A549 (cell line): ENCODE data around the gene WFDC13. TPM values are rescaled to one million over a fixed set of nuclear protein-coding genes. Genes with fewer than 3 reads are reported as not detected.
"Not testable (repeated sequence)": the region's sequence is repeated elsewhere in the genome, so short reads cannot be mapped to it uniquely, and the experiment has no call there.

Experiments
- ATAC-seq, 2 experiments: fragments of 200-7000 bp in 1 of 2; fragments of >200 bp in 1 of 2; cut with Nextera tagmentation in 1 of 2; cut with Tn5 transposase in 1 of 2; 3 replicates each; pipeline versions ENCODE4 v1.8.0 to v1.9.1; 2018 to 2020; ENCODE audit warnings: mild to moderate bottlenecking in 1 of 2, moderate library complexity in 1 of 2
- CTCF ChIA-PET: fragments of 300-600 bp; sonication (Branson Sonifier 250); formaldehyde crosslinking; extraction: SDS; loops from one replicate; lab custom pipeline; 2021; ENCODE audit warnings: antibody characterized with exemption, inconsistent platforms; lab: Yijun Ruan, JAX
- POLR2A ChIA-PET: fragments of 350-600 bp; formaldehyde crosslinking; extraction: SDS; loops from one replicate; lab custom pipeline; 2021; ENCODE audit warnings: antibody characterized with exemption, inconsistent platforms; lab: Yijun Ruan, JAX
- DNase-seq, 2 experiments: peaks; one replicate each; pipeline versions ENCODE4 v3.0.0 to v3.0.0-alpha.2; 2011 to 2016; ENCODE audit warnings: low read depth in 1 of 2, low spot score in 1 of 2
- FAIRE-seq: peaks from 2 replicates; lab custom pipeline; 2011; peaks lifted over from hg19 to GRCh38; lab: Jason Lieb, UNC
- H3K27ac ChIP-seq, 2 experiments: fragments of >200 bp; sonication (Bioruptor Twin); formaldehyde crosslinking; 3 replicates each; pipeline ENCODE4 v1.5.1; 2016 to 2017
- H3K4me1 ChIP-seq: fragments of >200 bp; sonication (Bioruptor Twin); formaldehyde crosslinking; 3 replicates; pipeline ENCODE4 v1.6.1; 2016
- H3K4me2 ChIP-seq: fragments of >200 bp; sonication (Bioruptor Twin); formaldehyde crosslinking; 3 replicates; pipeline ENCODE4 v1.6.1; 2016
- H3K4me3 ChIP-seq: fragments of >200 bp; sonication (Bioruptor Twin); formaldehyde crosslinking; 3 replicates; pipeline ENCODE4 v1.5.1; 2016
- H3K9me3 ChIP-seq: fragments of >200 bp; sonication (Bioruptor Twin); formaldehyde crosslinking; 3 replicates; pipeline ENCODE4 v1.6.1; 2016
- BHLHE40 ChIP-seq: IDR thresholded peaks from 2 replicates; pipeline ENCODE4 v1.6.1; 2012; ENCODE audit warnings: low read depth, low read length, inconsistent platforms
- FOSB ChIP-seq: fragments of 250-450 bp; sonication (Bioruptor Pico); IDR thresholded peaks from 2 replicates; pipeline ENCODE4 v1.5.0; 2020; ENCODE audit warnings: mild to moderate bottlenecking, moderate library complexity
- FOSL2 ChIP-seq, 2 experiments: fragments of 450-650 bp in 1 of 2; fragments of >200 bp in 1 of 2; sonication (Bioruptor Twin) in 1 of 2; formaldehyde crosslinking; IDR thresholded peaks; 2 replicates each; pipeline versions ENCODE4 v1.5.0 to v1.6.1; 2016 to 2020; ENCODE audit warnings: mild to moderate bottlenecking in 1 of 2, moderate library complexity in 1 of 2
- FOXS1 ChIP-seq: fragments of 250-450 bp; sonication (Bioruptor Pico); IDR thresholded peaks from 2 replicates; pipeline ENCODE4 v1.5.0; 2020; ENCODE audit warnings: mild to moderate bottlenecking, moderate library complexity
- GATA3 ChIP-seq: IDR thresholded peaks from 2 replicates; pipeline ENCODE4 v1.6.1; 2012; ENCODE audit warnings: borderline replicate concordance
- HDAC2 ChIP-seq: fragments of 200-600 bp; sonication (generic); IDR thresholded peaks from 2 replicates; pipeline ENCODE4 v1.6.1; 2016
- HEYL ChIP-seq: fragments of 250-450 bp; sonication (Bioruptor Pico); IDR thresholded peaks from 2 replicates; pipeline ENCODE4 v1.8.0; 2021; ENCODE audit warnings: mild to moderate bottlenecking, moderate library complexity
- HOXA7 ChIP-seq: fragments of 250-450 bp; sonication (Bioruptor Pico); IDR thresholded peaks from 2 replicates; pipeline ENCODE4 v1.5.0; 2020; ENCODE audit warnings: mild to moderate bottlenecking, moderate library complexity
- JUN ChIP-seq, 2 experiments: fragments of >200 bp; sonication (Bioruptor Twin); formaldehyde crosslinking; IDR thresholded peaks; 2 replicates in 1 of 2; 3 replicates in 1 of 2; pipeline ENCODE4 v1.6.1; 2016 to 2017
- KDM1A ChIP-seq: fragments of 200-600 bp; sonication (generic); IDR thresholded peaks from 2 replicates; pipeline ENCODE4 v1.6.1; 2016; ENCODE audit warnings: low read depth, mild to moderate bottlenecking
- MAFK ChIP-seq: fragments of 450-650 bp; IDR thresholded peaks from 2 replicates; pipeline ENCODE4 v1.6.1; 2014; ENCODE audit not compliant: partially characterized antibody
- RAD21 ChIP-seq, 2 experiments: fragments of >200 bp in 1 of 2; sonication (Bioruptor Twin) in 1 of 2; formaldehyde crosslinking in 1 of 2; IDR thresholded peaks in 1 of 2; conservative IDR thresholded peaks in 1 of 2; 2 replicates in 1 of 2; 3 replicates in 1 of 2; pipeline ENCODE4 v1.6.1; 2012 to 2018; ENCODE audit warnings: inconsistent platforms in 1 of 2
- RFX5 ChIP-seq: fragments of 450-650 bp; IDR thresholded peaks from 2 replicates; pipeline ENCODE4 v1.7.1; 2014; ENCODE audit warnings: antibody characterized with exemption, mild to moderate bottlenecking, moderate library complexity
- RNF2 ChIP-seq: fragments of 200-600 bp; sonication (generic); IDR thresholded peaks from 2 replicates; pipeline ENCODE4 v1.6.1; 2016; ENCODE audit warnings: low read depth, mild to moderate bottlenecking, antibody characterized with exemption, moderate library complexity, borderline replicate concordance
- SMC3 ChIP-seq: fragments of >200 bp; sonication (Bioruptor Twin); formaldehyde crosslinking; IDR thresholded peaks from 3 replicates; pipeline ENCODE4 v1.6.1; 2018; ENCODE audit warnings: inconsistent platforms
- TFCP2L1 ChIP-seq: fragments of 250-450 bp; sonication (Bioruptor Pico); IDR thresholded peaks from 2 replicates; pipeline ENCODE4 v1.5.0; 2021; ENCODE audit warnings: mild to moderate bottlenecking
- TP53 ChIP-seq: fragments of 250-450 bp; sonication (Bioruptor Pico); IDR thresholded peaks from 2 replicates; pipeline ENCODE4 v1.5.0; 2021; ENCODE audit warnings: mild to moderate bottlenecking, moderate library complexity
- ZC3H11A ChIP-seq: fragments of 450-650 bp; IDR thresholded peaks from 2 replicates; pipeline ENCODE4 v1.6.1; 2014; ENCODE audit warnings: antibody characterized with exemption, mild to moderate bottlenecking
- ZNF302 ChIP-seq: fragments of 250-450 bp; sonication (Bioruptor Pico); IDR thresholded peaks from 2 replicates; pipeline ENCODE4 v1.9.0; 2021; ENCODE audit warnings: inconsistent platforms, mild to moderate bottlenecking, moderate library complexity
- WGBS: methylation state at CpG from one replicate; pipeline ENCODE4 v1.1.6; 2017; ENCODE audit errors: missing lambda C conversion rate; 5-methylcytosine and 5-hydroxymethylcytosine counted together
- polyA plus RNA-seq, 4 experiments: library from polyadenylated mRNA; depleted of rRNA in 3 of 4; stranded (reverse); fragments of >200 nt; fragmentation: RNase III in 1 of 4; extraction: RNeasy Plus Mini Kit Qiagen cat#74134 plus additional on column Dnase treatment in 1 of 4; gene quantifications; 2 replicates in 3 of 4; 3 replicates in 1 of 4; pipeline ENCODE4 v1.2.3, GENCODE V29; 2011 to 2017
- TF ChIP-seq, protein P1 (sequence below): fragments of >200 bp; sonication (Bioruptor Twin); formaldehyde crosslinking; IDR thresholded peaks from 2 replicates; pipeline ENCODE4 v1.6.1; 2016
- TF ChIP-seq, protein P2 (sequence below): IDR thresholded peaks from 2 replicates; pipeline ENCODE4 v1.6.1; 2012
- TF ChIP-seq, protein P3 (sequence below): fragments of 250-450 bp; sonication (Bioruptor Pico); IDR thresholded peaks from 2 replicates; pipeline ENCODE4 v1.5.0; 2020; ENCODE audit warnings: low read depth, mild to moderate bottlenecking, moderate library complexity
- TF ChIP-seq, protein P4 (sequence below): IDR thresholded peaks from 2 replicates; pipeline ENCODE4 v1.6.1; 2012
- TF ChIP-seq, protein P5 (sequence below): fragments of >200 bp; sonication (Bioruptor Twin); formaldehyde crosslinking; IDR thresholded peaks from 3 replicates; pipeline ENCODE4 v1.5.1; 2016

Gene WFDC13
- polyA plus RNA-seq, 2 of the 4 experiments (the other 2 are of a cell fraction), result not detected

DNA sequence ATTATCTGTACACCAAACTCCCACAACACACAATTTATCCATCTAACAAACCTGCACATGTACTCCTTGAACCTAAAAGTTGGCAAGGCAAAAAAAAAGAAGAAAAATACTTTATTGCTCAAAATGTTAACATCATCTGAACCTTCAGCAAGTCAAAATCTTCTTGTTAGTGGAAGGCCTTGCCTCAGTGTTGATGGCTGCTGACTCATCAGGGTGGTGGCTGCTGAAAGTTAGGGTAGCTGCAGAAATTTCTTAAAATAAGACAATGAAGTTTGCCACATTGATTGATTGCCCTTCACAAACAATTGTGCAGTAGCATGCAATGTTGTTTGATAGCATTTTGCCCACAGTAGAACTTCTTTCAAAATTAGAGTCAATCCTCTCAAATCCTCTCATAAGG is 29.1 kb upstream of the WFDC13 start:
- ATAC-seq (no peak), DNase-seq (no peak), FAIRE-seq (no peak)
- TF ChIP-seq, protein P1, sequence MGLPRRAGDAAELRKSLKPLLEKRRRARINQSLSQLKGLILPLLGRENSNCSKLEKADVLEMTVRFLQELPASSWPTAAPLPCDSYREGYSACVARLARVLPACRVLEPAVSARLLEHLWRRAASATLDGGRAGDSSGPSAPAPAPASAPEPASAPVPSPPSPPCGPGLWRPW, result no peak
- TF ChIP-seq BHLHE40 (no peak), GATA3 (no peak), FOXS1 (CRISPR knock-in tag) (no peak)
- CTCF ChIA-PET, result no interaction called here
- Histone ChIP-seq H3K4me3 (no peak overlapping the region), H3K4me2 (no peak overlapping the region), H3K9me3 (no peaks in the 10 kb centered on the region), H3K27ac (no peak overlapping the region), H3K4me1 (no peaks in the 10 kb centered on the region)
- POLR2A ChIA-PET, result no interaction called here

DNA sequence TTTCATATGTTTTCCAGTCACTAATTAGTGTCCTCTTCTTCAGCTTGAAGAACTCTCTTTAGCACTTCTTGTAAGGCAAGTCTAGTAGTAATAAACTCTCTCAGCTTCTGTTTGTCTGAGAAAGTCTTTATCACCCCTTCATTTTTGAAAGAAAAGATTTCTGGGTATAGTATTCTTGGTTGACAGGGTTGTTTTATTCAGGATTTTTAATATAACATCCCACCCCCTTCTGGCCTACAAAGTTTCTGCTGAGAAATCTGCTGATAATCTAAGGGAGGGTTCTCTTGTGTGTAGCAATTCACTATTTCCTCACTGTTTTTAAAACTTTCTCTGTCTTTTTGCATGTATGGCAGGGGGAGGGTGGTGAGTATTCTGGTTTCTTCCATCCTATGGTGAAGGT is 22.2 kb upstream of the WFDC13 start:
- FAIRE-seq (no peak), ATAC-seq (no peak), DNase-seq (no peak)
- no peaks in the 10 kb centered on the region for H3K4me1 ChIP-seq
- no peak overlapping the region for H3K4me3 ChIP-seq
- CTCF ChIA-PET, result interaction anchor here (0.9 to 1.7 kb wide), 3 partner anchors 10 to 91 kb away, joined by 3 to 4 read pairs (median 3); no protein-coding TSS in a partner anchor
- TF ChIP-seq JUN (IDR thresholded peaks at IDR 0.05), result no peak
- TF ChIP-seq ZC3H11A, result no peak
- TF ChIP-seq, protein P1, result no peak
- TF ChIP-seq ZNF302 (CRISPR knock-in tag), result no peak
- no peak for TF ChIP-seq HDAC2
- TF ChIP-seq, protein P2, sequence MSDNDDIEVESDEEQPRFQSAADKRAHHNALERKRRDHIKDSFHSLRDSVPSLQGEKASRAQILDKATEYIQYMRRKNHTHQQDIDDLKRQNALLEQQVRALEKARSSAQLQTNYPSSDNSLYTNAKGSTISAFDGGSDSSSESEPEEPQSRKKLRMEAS, result no peak
- TF ChIP-seq RNF2, result no peak
- no peak for TF ChIP-seq HEYL (CRISPR knock-in tag)
- no peak for TF ChIP-seq SMC3
- no peak for TF ChIP-seq FOXS1 (CRISPR knock-in tag)
- no peak overlapping the region for H3K27ac ChIP-seq
- peaks cover 6% of the 10 kb centered on the region; the same call in 1 of the 3 replicates for H3K9me3 ChIP-seq
- H3K4me2 ChIP-seq, result no peak overlapping the region
- POLR2A ChIA-PET, result no interaction called here

DNA sequence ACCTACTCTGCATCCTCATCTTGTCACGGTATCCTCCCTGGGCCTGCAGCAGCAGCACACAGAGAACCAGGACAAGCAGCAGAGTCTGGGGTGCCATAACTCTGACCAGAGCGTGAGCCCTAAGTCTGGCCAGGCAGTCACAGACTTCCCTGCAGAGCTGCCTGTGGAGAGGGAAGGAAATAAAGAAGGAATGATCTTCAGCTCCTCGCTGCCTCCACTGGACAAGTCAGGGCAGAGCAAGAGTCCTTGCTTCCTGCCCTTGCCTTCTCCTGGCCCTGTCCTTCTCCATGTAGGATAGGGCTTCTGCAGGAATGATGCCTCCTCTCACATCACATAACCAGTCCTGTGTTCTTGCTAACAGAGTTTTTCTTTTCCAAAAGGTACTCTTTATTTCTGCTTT is 15.9 kb upstream of the WFDC13 start:
- 14% methylated on average over 3 of the region's 3 CpGs for WGBS
- ATAC-seq (peak; percentile 80 to 83), FAIRE-seq (no peak)
- ChIA-PET CTCF (interaction anchor here (0.6 kb wide), 1 partner anchor 582 kb away, joined by 6 read pairs; no protein-coding TSS in a partner anchor), POLR2A (no interaction called here)
- H3K4me3 ChIP-seq, result no peak overlapping the region
- H3K4me2 ChIP-seq, result no peak overlapping the region
- TF ChIP-seq FOSB, result no peak
- 0 out of 5 replicates have a peak, but pooled peaks of 1 of the 2 experiments have one; percentile 3 for TF ChIP-seq RAD21 (conservative IDR thresholded peaks at IDR 0.05 in 1 of 2, IDR thresholded peaks at IDR 0.05 in 1 of 2)
- TF ChIP-seq, all 56 proteins: peak for 1
- Histone ChIP-seq H3K4me1 (no peaks in the 10 kb centered on the region), H3K27ac (no peak overlapping the region), H3K9me3 (no peaks in the 10 kb centered on the region)
- DNase-seq, result peak; percentile 21 to 25

DNA sequence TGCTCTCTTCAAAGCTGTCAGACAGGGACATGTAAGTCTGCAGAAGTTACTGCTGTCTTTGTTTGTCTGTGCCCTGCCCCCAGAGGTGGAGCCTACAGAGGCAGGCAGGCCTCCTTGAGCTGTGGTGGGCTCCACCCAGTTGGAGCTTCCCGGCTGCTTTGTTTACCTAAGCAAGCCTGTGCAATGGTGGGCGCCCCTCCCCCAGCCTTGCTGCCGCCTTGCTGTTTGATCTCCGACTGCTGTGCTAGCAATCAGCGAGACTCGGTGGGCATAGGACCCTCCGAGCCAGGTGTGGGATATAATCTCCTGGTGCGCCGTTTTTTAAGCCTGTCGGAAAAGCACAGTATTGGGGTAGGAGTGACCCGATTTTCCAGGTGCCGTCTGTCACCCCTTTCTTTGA is 8.5 kb upstream of the WFDC13 start:
- H3K4me2 ChIP-seq, FAIRE-seq, H3K27ac ChIP-seq, POLR2A ChIA-PET, H3K4me3 ChIP-seq, DNase-seq, H3K9me3 ChIP-seq, ATAC-seq, H3K4me1 ChIP-seq, CTCF ChIA-PET: not testable (repeated sequence)
- 21% methylated on average over 7 of the region's 12 CpGs for WGBS

DNA sequence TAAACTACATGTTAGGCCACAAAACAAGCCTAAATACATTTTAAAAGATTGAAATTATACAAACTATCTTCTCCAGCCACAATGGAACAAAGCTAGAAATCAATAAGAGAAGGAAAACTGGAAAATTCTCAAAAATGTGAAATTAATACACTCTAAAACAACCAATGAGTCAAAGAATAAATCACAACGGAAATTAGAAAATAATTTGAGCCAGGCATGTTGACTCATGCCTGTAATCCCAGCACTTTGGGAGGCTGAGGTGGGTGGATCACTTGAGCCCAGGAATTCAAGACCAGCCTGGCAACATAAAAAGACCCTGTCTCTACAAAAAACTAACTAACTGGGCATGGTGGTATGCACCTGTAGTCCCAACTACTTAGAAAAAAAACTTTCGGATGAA is 6.3 kb upstream of the WFDC13 start:
- DNase-seq (no peak), FAIRE-seq (no peak), ATAC-seq (no peak)
- ChIA-PET POLR2A (no interaction called here), CTCF (interaction anchor here (1.9 kb wide), 1 partner anchor 14 kb away, joined by 4 read pairs; no protein-coding TSS in a partner anchor)
- Histone ChIP-seq H3K27ac (no peak overlapping the region), H3K4me2 (no peak overlapping the region), H3K4me3 (no peak overlapping the region), H3K4me1 (no peaks in the 10 kb centered on the region), H3K9me3 (no peaks in the 10 kb centered on the region)
- 73% methylated on average over 2 of the region's 2 CpGs for WGBS
- no peak for TF ChIP-seq KDM1A
- no peak for TF ChIP-seq TFCP2L1
- no peak for TF ChIP-seq FOXS1 (CRISPR knock-in tag)
- TF ChIP-seq MAFK, result no peak
- no peak for TF ChIP-seq RFX5
- TF ChIP-seq HOXA7 (CRISPR knock-in tag), result no peak
- TF ChIP-seq, protein P3, sequence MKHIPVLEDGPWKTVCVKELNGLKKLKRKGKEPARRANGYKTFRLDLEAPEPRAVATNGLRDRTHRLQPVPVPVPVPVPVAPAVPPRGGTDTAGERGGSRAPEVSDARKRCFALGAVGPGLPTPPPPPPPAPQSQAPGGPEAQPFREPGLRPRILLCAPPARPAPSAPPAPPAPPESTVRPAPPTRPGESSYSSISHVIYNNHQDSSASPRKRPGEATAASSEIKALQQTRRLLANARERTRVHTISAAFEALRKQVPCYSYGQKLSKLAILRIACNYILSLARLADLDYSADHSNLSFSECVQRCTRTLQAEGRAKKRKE (CRISPR knock-in tag), result no peak
- no peak for TF ChIP-seq FOSL2 (IDR thresholded peaks at IDR 0.05)
- TF ChIP-seq FOSL2 (CRISPR knock-in tag; IDR thresholded peaks at IDR 0.05), result no peak
- TF ChIP-seq, protein P4, sequence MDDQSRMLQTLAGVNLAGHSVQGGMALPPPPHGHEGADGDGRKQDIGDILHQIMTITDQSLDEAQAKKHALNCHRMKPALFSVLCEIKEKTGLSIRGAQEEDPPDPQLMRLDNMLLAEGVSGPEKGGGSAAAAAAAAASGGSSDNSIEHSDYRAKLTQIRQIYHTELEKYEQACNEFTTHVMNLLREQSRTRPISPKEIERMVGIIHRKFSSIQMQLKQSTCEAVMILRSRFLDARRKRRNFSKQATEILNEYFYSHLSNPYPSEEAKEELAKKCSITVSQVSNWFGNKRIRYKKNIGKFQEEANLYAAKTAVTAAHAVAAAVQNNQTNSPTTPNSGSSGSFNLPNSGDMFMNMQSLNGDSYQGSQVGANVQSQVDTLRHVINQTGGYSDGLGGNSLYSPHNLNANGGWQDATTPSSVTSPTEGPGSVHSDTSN, result no peak
- TF ChIP-seq TP53 (CRISPR knock-in tag), result no peak
- TF ChIP-seq, protein P5, sequence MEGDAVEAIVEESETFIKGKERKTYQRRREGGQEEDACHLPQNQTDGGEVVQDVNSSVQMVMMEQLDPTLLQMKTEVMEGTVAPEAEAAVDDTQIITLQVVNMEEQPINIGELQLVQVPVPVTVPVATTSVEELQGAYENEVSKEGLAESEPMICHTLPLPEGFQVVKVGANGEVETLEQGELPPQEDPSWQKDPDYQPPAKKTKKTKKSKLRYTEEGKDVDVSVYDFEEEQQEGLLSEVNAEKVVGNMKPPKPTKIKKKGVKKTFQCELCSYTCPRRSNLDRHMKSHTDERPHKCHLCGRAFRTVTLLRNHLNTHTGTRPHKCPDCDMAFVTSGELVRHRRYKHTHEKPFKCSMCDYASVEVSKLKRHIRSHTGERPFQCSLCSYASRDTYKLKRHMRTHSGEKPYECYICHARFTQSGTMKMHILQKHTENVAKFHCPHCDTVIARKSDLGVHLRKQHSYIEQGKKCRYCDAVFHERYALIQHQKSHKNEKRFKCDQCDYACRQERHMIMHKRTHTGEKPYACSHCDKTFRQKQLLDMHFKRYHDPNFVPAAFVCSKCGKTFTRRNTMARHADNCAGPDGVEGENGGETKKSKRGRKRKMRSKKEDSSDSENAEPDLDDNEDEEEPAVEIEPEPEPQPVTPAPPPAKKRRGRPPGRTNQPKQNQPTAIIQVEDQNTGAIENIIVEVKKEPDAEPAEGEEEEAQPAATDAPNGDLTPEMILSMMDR, result no peak
